Measurements from ENCODE around the gene RAB11FIP4.

- TF ChIP-seq ZNF398 (CRISPR knock-in tag; IDR thresholded peaks at IDR 0.05) (no peak), CTCF (IDR thresholded peaks at IDR 0.05 in 2 of 3, conservative IDR thresholded peaks at IDR 0.05 in 1 of 3; ENCODE audit: insufficient read depth in 2 of 3, low read depth in 1 of 3, low read length in 3 of 3) (no peak), E2F1 (CRISPR knock-in tag; IDR thresholded peaks at IDR 0.05) (no peak), PBX2 (CRISPR knock-in tag; IDR thresholded peaks at IDR 0.05; ENCODE audit: low read depth) (no peak), PBX2 (tag; conservative IDR thresholded peaks at IDR 0.05; ENCODE audit: low read depth) (no peak), IRF2 (CRISPR knock-in tag; IDR thresholded peaks at IDR 0.05) (no peak), ZNF639 (CRISPR knock-in tag; conservative IDR thresholded peaks at IDR 0.05 in 1 of 2, IDR thresholded peaks at IDR 0.05 in 1 of 2) (no peak), JUND (IDR thresholded peaks at IDR 0.05; ENCODE audit: borderline replicate concordance, low read depth, low read length) (no peak), JUND (tag; IDR thresholded peaks at IDR 0.05; ENCODE audit: borderline replicate concordance, low read depth, low read length) (no peak)
These were observed 138.4 kb downstream of the RAB11FIP4 start for GRCh38 chr17:31529841-31530251.

Measured in K562 (cell line).